Fibroblast of lung (primary cell): ENCODE measurements around the gene HNRNPA1L2.

Experiments used
- EZH2 ChIP-seq: IDR thresholded peaks from 2 replicates; pipeline ENCODE4 v1.5.1; 2012; ENCODE audit warnings: low read length, control low read depth, mild to moderate bottlenecking; ENCODE audit errors: missing control alignments
- TF ChIP-seq, protein P1 (sequence below), 2 donors: IDR thresholded peaks in 1 of 2; conservative IDR thresholded peaks in 1 of 2; 1 replicate in 1 of 2; 2 replicates in 1 of 2; pipeline ENCODE4 v1.5.1; 2011 to 2012; ENCODE audit warnings: low read length in 2 of 2, control low read depth in 1 of 2, inconsistent platforms in 1 of 2, low read depth in 1 of 2, mild to moderate bottlenecking in 1 of 2

DNA sequence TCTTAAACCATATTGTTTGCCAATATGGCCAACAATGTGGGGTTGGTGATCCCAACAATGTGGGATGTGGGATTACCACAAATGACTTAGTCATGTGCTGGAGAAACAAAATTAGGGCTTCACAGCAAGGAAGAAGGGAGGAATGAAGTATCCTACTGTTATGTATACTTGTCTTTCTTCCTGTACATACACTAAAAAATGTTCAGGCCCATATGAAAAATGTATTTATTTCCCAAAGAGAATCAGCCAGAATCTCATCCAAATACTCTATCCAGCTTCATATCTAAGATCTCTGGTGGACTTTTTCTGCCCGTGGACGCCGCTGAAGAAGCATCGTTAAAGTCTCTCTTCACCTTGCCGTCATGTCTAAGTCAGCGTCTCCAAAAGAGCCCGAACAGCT lies at the start of gene HNRNPA1L2:
- TF ChIP-seq, protein P1, sequence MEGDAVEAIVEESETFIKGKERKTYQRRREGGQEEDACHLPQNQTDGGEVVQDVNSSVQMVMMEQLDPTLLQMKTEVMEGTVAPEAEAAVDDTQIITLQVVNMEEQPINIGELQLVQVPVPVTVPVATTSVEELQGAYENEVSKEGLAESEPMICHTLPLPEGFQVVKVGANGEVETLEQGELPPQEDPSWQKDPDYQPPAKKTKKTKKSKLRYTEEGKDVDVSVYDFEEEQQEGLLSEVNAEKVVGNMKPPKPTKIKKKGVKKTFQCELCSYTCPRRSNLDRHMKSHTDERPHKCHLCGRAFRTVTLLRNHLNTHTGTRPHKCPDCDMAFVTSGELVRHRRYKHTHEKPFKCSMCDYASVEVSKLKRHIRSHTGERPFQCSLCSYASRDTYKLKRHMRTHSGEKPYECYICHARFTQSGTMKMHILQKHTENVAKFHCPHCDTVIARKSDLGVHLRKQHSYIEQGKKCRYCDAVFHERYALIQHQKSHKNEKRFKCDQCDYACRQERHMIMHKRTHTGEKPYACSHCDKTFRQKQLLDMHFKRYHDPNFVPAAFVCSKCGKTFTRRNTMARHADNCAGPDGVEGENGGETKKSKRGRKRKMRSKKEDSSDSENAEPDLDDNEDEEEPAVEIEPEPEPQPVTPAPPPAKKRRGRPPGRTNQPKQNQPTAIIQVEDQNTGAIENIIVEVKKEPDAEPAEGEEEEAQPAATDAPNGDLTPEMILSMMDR (conservative IDR thresholded peaks at IDR 0.05 in 1 of 2, IDR thresholded peaks at IDR 0.05 in 1 of 2; ENCODE audit: low read depth in 1 of 2, low read length in 2 of 2), result no peak
- no peak for TF ChIP-seq EZH2
